ENCODE results near the gene MRC1. TPM values are rescaled to one million over a fixed set of nuclear protein-coding genes. Genes with fewer than 3 reads are reported as not detected.
"Not testable (repeated sequence)": the region's sequence is repeated elsewhere in the genome, so short reads cannot be mapped to it uniquely, and the experiment has no call there.

Gene MRC1
- total and polyA plus RNA-seq, 2 donors (not counting 3 experiments of a cell fraction or from before 2014, with no cell fraction given) = 0.03 to 0.13 TPM

GRCh38 chr10:17951868-17952371 is 142.8 kb downstream of the MRC1 start, which contains the start of gene SLC39A12:
Gene SLC39A12 (plus strand): TSS chr10:17951918. CDS start chr10:17953277, 1,359 bp downstream.
- no peak within 1 kb of the TSS for H2AFZ ChIP-seq (ENCODE audit: low read depth, low read length)

DNA sequence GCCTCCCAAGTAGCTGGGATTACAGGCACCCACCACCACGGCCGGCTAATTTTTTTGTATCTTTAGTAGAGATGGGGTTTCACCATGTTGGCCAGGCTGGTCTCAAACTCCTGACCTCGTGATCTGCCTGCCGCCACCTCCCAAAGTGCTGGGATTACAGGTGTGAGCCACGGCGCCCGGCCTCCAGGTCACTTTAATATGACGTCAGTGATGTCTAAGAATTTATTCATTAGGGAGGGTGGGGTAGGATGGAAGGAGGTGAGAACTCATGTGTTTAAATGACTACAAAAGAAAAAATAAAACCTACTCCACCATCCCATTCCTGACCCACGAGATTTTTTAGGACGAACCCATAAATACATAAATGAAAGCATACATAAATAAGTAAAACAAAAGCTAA is 145.2 kb downstream of the MRC1 start:
- H4K20me1 ChIP-seq (replicated peaks; ENCODE audit: control insufficient read depth, extremely low read depth, insufficient read depth, low read length); H3K4me3 ChIP-seq (replicated peaks in 1 of 3; ENCODE audit: insufficient read depth in 1 of 3, low read depth in 1 of 3, low read length in 3 of 3); H3K9me1 ChIP-seq (replicated peaks; ENCODE audit: control insufficient read depth, extremely low read depth, insufficient read depth, low read length); H3K27ac ChIP-seq (ENCODE audit: insufficient read depth, low read depth, low read length); H3K4me2 ChIP-seq (ENCODE audit: insufficient read depth, low read length); BruUV-seq (replicated peaks); POLR2A ChIA-PET; DNase-seq (ENCODE audit: low read depth, low spot score); dilution Hi-C loops (cut with MboI; ENCODE audit: extremely low pct_ligation_motif_present, low sequenced_read_pairs); H3K79me2 ChIP-seq (ENCODE audit: control insufficient read depth, insufficient read depth, low read length); H2AFZ ChIP-seq (ENCODE audit: low read depth, low read length); CTCF ChIA-PET; H3K4me1 ChIP-seq (ENCODE audit: control insufficient read depth, extremely low read depth, insufficient read depth, low read length); H3K36me3 ChIP-seq (ENCODE audit: control insufficient read depth in 2 of 2, extremely low read depth in 1 of 2, insufficient read depth in 2 of 2, low read length in 2 of 2); H3K9me3 ChIP-seq (replicated peaks; ENCODE audit: control insufficient read depth, insufficient read depth, low read length); H3K27me3 ChIP-seq (ENCODE audit: control insufficient read depth in 2 of 2, insufficient read depth in 2 of 2, low read length in 2 of 2); intact Hi-C loops (cut with micrococcal nuclease); H3K9ac ChIP-seq (replicated peaks; ENCODE audit: extremely low read depth, insufficient read depth, low read length); FAIRE-seq: not testable (repeated sequence)

More at GRCh38 chr10:17951868-17952371, 142.8 kb downstream of the MRC1 start, which contains the start of gene SLC39A12:
- no peak within 1 kb of the TSS for H3K27ac ChIP-seq (ENCODE audit: insufficient read depth, low read depth, low read length)
- H3K4me1 ChIP-seq (ENCODE audit: control insufficient read depth, extremely low read depth, insufficient read depth, low read length) = no peaks in the 10 kb centered on the region
- dilution Hi-C loops (cut with MboI; ENCODE audit: extremely low pct_ligation_motif_present, low sequenced_read_pairs) = no loop called here
- H3K36me3 ChIP-seq (ENCODE audit: control insufficient read depth in 2 of 2, extremely low read depth in 1 of 2, insufficient read depth in 2 of 2, low read length in 2 of 2) = no peaks in the 10 kb centered on the region
- DNase-seq (ENCODE audit: low read depth, low spot score) (no peak), FAIRE-seq (no peak)
- no peak within 1 kb of the TSS for H3K9ac ChIP-seq (replicated peaks; ENCODE audit: extremely low read depth, insufficient read depth, low read length)
- no peaks in the 10 kb centered on the region for H3K9me3 ChIP-seq (replicated peaks; ENCODE audit: control insufficient read depth, insufficient read depth, low read length)
- no peaks in the 10 kb centered on the region for H3K27me3 ChIP-seq (ENCODE audit: control insufficient read depth in 2 of 2, insufficient read depth in 2 of 2, low read length in 2 of 2)
- ChIA-PET CTCF (no interaction called here), POLR2A (interaction anchor here (0.6 kb wide), 1 partner anchor 1664 kb away, joined by 5 read pairs; no protein-coding TSS in a partner anchor)
- H3K9me1 ChIP-seq (replicated peaks; ENCODE audit: control insufficient read depth, extremely low read depth, insufficient read depth, low read length) = no peaks in the 10 kb centered on the region
- no peaks in the 10 kb centered on the region for H3K79me2 ChIP-seq (ENCODE audit: control insufficient read depth, insufficient read depth, low read length)
- BruUV-seq (replicated peaks) = no TSS peak
- H3K4me3 ChIP-seq (replicated peaks in 1 of 3; ENCODE audit: insufficient read depth in 1 of 3, low read depth in 1 of 3, low read length in 3 of 3) = no peak within 1 kb of the TSS
- no peak within 1 kb of the TSS for H3K4me2 ChIP-seq (ENCODE audit: insufficient read depth, low read length)
- no peaks in the 10 kb centered on the region for H4K20me1 ChIP-seq (replicated peaks; ENCODE audit: control insufficient read depth, extremely low read depth, insufficient read depth, low read length)
- TF ChIP-seq JUN (IDR thresholded peaks at IDR 0.05; ENCODE audit: borderline replicate concordance, insufficient read depth, insufficient read length, low read depth) (no peak), CTCF (IDR thresholded peaks at IDR 0.05; ENCODE audit: extremely low read depth in 1 of 2, insufficient read depth in 1 of 2, low read depth in 1 of 2, low read length in 2 of 2) (no peak), MYC (IDR thresholded peaks at IDR 0.05; ENCODE audit: low read depth, low read length) (no peak), FOS (IDR thresholded peaks at IDR 0.05; ENCODE audit: borderline replicate concordance, insufficient read depth, low read length) (no peak), EZH2 (IDR thresholded peaks at IDR 0.05; ENCODE audit: borderline replicate concordance, low read depth, low read length, severe bottlenecking) (no peak), POLR2A (IDR thresholded peaks at IDR 0.05; ENCODE audit: low read depth, low read length) (no peak), POLR2AphosphoS5 (IDR thresholded peaks at IDR 0.05; ENCODE audit: insufficient read depth, low read depth, low read length) (no peak), GATA2 (IDR thresholded peaks at IDR 0.05; ENCODE audit: insufficient read depth, insufficient read length, low read depth, low read length) (no peak)
- TF ChIP-seq, protein P1, sequence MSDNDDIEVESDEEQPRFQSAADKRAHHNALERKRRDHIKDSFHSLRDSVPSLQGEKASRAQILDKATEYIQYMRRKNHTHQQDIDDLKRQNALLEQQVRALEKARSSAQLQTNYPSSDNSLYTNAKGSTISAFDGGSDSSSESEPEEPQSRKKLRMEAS (IDR thresholded peaks at IDR 0.05; ENCODE audit: insufficient read depth, insufficient read length) = no peak
- intact Hi-C loops (cut with micrococcal nuclease) = no loop called here
